BJ (cell line): ENCODE data around the gene SMIM35. TPM values are rescaled to one million over a fixed set of nuclear protein-coding genes. Genes with fewer than 3 reads are reported as not detected.
"Not testable (repeated sequence)": the region's sequence is repeated elsewhere in the genome, so short reads cannot be mapped to it uniquely, and the experiment has no call there.

Source experiments
- CTCF ChIA-PET: fragments of 350-600 bp; formaldehyde crosslinking; extraction: SDS; loops from one replicate; lab custom pipeline; 2021; ENCODE audit warnings: antibody characterized with exemption, inconsistent platforms; lab: Yijun Ruan, JAX
- POLR2A ChIA-PET: fragments of 300-600 bp; sonication (Branson Sonifier 250); formaldehyde crosslinking; extraction: SDS; loops from one replicate; lab custom pipeline; 2021; ENCODE audit warnings: antibody characterized with exemption; lab: Charles Lee
- DNase-seq: peaks from one replicate; pipeline ENCODE4 v3.0.0-alpha.2; 2011; ENCODE audit warnings: low read depth
- H3K27me3 ChIP-seq: 2 replicates; pipeline ENCODE4 v1.6.0; 2011; ENCODE audit warnings: low read length; ENCODE audit not compliant: control insufficient read depth, insufficient read depth
- H3K36me3 ChIP-seq: 2 replicates; pipeline ENCODE4 v1.5.1; 2011; ENCODE audit warnings: low read length; ENCODE audit not compliant: control insufficient read depth, insufficient read depth
- H3K4me3 ChIP-seq: 2 replicates; pipeline ENCODE4 v1.5.1; 2011; ENCODE audit warnings: low read depth, mild to moderate bottlenecking, control low read depth, low read length
- CTCF ChIP-seq: IDR thresholded peaks from 2 replicates; pipeline ENCODE4 v1.5.1; 2011; ENCODE audit warnings: low read depth, mild to moderate bottlenecking, control low read depth, inconsistent platforms, low read length, moderate library complexity; ENCODE audit not compliant: insufficient read depth
- polyA plus RNA-seq: library from polyadenylated mRNA; depleted of rRNA; stranded (reverse); fragments of >200 nt; gene quantifications from 2 replicates; pipeline ENCODE4 v1.2.3, GENCODE V29; 2011

Gene SMIM35
- polyA plus RNA-seq, 1 experiment: not detected

GRCh38 chr11:118010738-118011461, 75.9 kb downstream of the SMIM35 start:
- H3K36me3 ChIP-seq: no peaks in the 10 kb centered on the region
- TF ChIP-seq CTCF: no peak
- no peak overlapping the region for H3K4me3 ChIP-seq
- no peaks in the 10 kb centered on the region for H3K27me3 ChIP-seq
- no peak for DNase-seq
- CTCF ChIA-PET: no interaction called here
- POLR2A ChIA-PET: no interaction called here

- TF ChIP-seq CTCF: no peak
- CTCF ChIA-PET: no interaction called here
These were observed 76.7 kb downstream of the SMIM35 start for GRCh38 chr11:118009864-118010737.

GRCh38 chr11:118008271-118008911, 78.4 kb downstream of the SMIM35 start:
- H3K36me3 ChIP-seq: no peaks in the 10 kb centered on the region
- no peak overlapping the region for H3K4me3 ChIP-seq
- CTCF ChIA-PET: no interaction called here
- DNase-seq: no peak
- no peak for TF ChIP-seq CTCF
- POLR2A ChIA-PET: no interaction called here
- no peaks in the 10 kb centered on the region for H3K27me3 ChIP-seq

More at GRCh38 chr11:118009864-118010737, 76.7 kb downstream of the SMIM35 start:
- Histone ChIP-seq H3K36me3 (no peaks in the 10 kb centered on the region), H3K4me3 (no peak overlapping the region), H3K27me3 (no peaks in the 10 kb centered on the region)
- POLR2A ChIA-PET: no interaction called here
- no peak for DNase-seq

- H3K27me3 ChIP-seq, DNase-seq, H3K36me3 ChIP-seq, POLR2A ChIA-PET, H3K4me3 ChIP-seq: not testable (repeated sequence)
- CTCF ChIA-PET: interaction anchor here (1.1 kb wide), 1 partner anchor 61 kb away, joined by 3 read pairs; no protein-coding TSS in a partner anchor
These were observed 79.0 kb downstream of the SMIM35 start for GRCh38 chr11:118007563-118008270.

- no peak for DNase-seq
- H3K27me3 ChIP-seq: no peaks in the 10 kb centered on the region
- ChIA-PET POLR2A (no interaction called here), CTCF (interaction anchor here (0.6 to 1.1 kb wide), 2 partner anchors 9 to 60 kb away, joined by 3 read pairs; no protein-coding TSS in a partner anchor)
- H3K36me3 ChIP-seq: no peaks in the 10 kb centered on the region
- no peak for TF ChIP-seq CTCF
- no peak overlapping the region for H3K4me3 ChIP-seq
These were observed 79.7 kb downstream of the SMIM35 start for GRCh38 chr11:118007040-118007439.
